GM18498 (cell line): ENCODE data around the gene MKLN1.

ENCODE experiments used
- ATAC-seq: cut with Tn5 transposase; IDR thresholded peaks from one replicate; pipeline ENCODE4 v1.9.1; 2021; ENCODE audit warnings: mild to moderate bottlenecking, moderate library complexity; ENCODE audit not compliant: unreplicated experiment

MKLN1 gene

DNA sequence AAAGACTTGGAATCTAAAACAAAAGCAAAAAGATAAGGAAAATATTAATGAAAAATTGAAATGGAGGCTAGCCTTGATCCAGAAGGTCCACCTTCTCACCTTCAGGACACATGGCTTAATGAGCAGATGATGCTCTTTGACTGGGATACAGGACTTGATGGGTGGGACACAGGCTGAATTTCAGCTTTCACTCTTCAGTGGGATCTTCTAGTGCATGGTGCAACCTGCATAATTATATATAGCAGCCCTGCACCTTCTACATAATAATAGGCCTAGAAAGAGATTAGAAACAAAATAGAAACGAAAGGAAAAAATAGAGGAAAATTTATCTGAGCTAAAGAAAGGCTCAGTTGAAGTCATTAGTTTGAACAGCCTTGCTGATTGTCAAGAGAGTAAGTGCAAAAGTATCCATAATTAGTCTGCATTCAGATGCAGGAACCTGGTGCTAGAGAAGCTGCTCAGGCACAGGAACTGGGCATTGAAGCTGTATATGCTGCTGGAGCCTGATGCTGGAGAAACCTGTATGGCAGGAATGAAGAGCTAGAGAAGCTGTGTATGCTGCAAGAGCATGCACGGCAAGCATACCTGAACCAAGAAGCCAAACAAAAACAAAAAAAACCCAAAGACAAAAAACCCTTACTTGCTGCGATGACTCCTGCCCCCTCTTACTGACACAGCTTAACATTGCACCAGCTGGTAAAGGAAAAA lies 19.4 kb downstream of the MKLN1 start:
- no peak for ATAC-seq

DNA sequence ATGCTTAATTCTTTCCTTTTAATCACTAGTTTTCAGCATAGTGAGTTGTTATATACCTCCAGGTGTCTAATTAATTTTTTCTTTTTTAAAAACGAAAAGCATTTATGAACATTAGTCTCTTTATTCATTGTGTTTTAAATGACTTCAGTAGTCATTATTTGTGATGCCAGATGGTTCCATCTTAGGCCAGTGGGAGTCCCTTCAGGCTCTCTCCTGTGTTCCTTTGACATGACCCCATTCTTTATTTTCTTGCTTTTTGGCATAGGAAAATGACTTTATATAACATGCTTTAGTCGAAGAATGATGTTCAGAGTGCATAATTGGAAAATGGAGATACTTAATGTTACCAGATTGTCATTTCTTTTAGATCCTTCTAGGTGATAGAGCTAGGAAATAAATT lies 24.4 kb downstream of the MKLN1 start:
- ATAC-seq: no peak

DNA sequence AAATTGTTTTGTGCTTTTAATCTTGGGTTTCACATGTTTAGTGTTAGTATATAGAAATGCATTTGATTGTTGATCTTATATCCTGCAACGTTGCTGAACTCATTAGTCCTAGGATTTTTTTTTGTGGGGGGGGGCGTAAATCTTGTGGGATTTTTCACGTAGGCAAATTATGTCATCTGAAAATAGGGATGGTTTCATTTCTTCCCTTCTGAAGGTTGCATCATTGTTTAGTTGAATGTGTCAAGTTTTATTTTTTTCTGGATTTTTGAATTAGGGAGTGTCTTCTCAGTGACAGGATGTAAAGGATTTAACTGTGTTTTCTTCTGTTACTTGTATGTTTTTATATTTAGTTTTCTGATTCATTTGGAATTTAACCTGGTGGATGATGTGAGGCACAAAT lies 26.7 kb downstream of the MKLN1 start:
- no peak for ATAC-seq

DNA sequence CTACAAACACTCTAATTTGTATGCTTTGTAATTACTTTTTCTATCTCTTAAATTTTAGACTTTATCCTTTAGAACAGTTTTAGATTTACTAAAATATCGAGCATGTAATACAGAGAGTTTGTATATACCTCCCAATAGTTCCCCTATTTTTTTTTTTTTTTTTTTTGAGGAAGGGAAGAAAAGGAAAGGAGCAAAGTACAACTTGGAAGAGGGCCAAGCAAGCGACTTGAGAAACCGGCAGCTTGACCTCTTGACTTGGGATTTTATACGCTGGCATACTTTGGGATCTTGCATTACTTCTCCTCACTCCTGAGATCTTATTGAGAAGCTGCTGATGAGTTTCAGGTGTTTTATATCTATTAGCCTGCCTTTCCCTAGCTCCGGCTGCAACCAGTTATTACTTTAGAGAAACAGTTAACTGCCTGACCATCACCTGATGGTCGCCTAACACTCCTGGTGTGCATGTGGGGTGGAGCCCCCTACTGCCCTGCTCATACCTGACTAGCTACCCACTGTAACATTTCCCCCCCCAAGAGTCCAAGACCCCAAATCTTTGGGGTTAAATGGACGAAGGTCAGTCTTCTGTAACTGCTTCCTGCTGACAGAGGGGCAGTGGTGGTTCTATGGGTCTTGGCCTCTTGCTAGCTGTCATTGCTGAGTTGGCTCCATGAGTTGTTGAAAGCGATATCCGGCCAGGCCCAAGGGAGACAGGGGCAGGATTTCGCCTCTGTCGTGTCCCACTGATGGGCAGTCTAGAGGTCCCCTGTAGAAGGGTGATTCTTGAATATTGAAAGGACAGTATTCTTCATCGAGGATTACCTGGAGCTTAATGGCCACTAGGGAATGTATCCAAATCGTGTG lies 28.5 kb downstream of the MKLN1 start:
- ATAC-seq: no peak

DNA sequence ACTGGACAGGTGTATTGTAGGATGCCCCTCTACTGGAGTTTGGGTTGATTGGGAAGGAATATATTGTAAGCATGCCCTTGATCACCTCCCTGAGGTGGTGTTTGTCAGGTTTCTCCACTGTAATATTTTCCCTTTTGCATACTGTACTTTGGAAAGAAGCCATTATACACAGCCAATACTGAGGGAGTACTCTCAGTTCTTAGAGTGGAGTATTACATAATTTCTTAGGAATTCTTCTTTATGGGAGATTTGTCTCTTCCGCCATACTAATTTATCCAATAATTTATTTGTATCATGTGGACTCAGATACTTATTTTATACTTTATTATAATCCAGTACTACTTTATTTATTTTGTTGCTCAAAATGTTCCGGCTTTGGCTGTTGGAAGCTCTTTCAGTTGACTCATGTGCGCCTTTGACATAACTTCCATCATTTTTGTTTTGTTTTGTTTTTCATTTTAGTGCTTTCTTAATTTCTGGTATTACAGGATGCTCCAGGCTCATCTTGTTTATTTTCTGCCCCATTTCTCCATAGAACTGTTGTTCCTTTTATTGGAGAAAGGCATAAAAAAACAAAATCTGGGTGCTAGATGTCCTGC lies 29.7 kb downstream of the MKLN1 start:
- no peak for ATAC-seq

DNA sequence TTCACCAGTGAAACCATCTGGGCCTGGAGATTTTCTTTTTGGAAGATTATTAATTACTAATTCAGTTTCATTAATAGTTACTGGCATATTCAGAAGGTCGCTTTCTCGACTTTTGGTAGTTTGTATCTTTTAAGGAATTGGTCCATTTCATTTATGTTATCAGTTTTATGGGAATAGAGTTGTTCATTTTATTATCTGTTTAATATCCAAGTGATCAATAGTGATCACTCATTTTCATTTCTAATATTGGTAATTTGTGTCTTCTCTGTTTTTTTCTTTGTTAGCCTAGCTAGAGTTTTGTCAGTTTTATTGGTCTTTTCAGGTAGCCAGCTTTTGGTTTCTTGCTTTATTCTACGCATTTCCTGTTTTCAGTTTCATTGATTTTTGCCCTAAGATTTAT lies 31.0 kb downstream of the MKLN1 start:
- no peak for ATAC-seq

DNA sequence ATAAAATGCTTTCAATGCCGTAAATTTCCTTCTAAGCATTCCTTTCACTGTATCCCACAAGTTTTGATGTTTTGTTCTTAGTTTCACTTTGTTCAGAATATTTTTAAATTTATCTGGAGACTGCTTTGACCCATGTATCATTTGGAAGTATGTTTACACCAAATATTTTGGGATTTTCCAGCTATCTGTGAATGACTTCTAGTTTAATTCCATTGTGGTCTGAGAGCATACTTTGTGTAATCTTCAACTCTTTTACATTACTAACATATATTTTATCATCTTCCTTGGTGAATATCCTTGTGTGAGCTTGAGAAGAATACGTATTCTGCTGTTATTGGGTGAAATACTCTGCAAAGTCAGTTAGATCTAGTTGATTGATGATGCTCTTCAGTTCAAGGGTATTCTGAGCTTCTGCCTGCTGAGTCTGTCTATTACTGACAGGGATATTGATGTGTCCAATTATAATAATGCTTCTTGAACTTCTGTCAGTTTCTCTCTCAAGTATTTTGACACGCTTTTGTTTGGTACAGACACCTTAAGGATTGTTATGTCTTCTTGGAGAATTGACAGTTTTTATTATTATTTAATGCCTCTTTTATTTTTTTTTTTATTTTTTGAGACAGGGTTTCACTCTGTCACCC lies 31.6 kb downstream of the MKLN1 start:
- ATAC-seq: no peak

DNA sequence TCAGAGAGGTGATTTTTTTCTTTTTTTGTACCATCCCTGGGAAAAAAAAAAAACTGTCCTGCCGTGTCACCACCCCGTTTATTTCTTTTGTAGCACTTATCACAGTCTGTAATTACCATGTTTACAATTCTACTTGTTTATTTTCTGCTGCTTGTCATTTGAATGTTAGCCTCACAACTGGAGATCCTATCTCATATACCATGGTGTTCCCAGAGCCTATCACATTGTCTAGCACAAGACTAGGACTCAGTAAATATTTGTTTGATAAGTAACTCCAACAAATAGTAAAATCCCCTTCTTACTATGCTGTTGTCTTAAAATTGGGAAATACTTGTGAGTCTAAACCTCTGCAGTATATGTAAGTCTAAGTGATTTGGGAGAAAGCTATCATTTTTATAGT lies 36.0 kb downstream of the MKLN1 start:
- no peak for ATAC-seq

DNA sequence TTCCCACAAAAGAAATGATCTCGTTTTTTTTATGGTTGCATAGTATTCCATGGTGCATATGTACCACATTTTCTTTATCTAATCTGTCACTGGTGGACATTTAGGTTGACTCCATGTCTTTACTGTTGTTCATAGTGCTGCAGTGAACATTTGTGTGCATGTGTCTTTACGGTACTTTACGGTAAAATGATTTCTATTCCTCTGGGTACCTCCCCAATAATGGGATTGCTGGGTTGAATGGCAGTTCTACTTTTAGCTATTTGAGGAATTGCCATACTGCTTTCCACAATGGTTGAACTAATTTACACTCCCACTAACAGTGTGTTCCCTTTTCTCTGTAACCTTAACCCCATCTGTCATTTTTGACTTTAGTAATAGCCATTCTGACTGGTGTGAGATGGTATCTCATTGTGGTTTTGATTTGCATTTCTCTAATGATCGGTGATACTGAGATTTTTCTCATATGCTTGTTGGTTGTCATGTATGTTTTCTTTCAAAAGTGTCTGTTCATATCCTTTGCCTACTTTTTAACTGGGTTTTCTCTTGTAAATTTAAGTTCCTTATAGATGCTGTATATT lies 37.2 kb downstream of the MKLN1 start:
- ATAC-seq: no peak

DNA sequence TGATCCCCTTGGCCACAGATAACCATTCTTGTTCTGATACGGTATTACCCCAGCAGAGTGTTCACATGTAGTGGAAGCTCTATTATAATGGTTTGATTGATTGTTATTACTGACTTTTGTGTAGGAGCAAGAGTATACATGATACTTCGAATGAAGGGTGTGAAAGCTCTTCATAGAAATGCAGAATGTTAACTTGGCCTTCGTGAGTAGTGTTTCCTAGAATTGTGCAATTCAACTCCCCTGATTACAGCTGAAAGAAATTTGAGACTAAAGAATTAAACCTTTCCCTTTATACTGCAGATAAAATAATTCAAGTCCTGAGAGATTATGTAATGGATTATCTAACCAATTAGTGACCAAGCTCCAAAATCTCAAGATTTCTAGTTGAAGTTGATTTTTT lies 38.2 kb downstream of the MKLN1 start:
- no peak for ATAC-seq

DNA sequence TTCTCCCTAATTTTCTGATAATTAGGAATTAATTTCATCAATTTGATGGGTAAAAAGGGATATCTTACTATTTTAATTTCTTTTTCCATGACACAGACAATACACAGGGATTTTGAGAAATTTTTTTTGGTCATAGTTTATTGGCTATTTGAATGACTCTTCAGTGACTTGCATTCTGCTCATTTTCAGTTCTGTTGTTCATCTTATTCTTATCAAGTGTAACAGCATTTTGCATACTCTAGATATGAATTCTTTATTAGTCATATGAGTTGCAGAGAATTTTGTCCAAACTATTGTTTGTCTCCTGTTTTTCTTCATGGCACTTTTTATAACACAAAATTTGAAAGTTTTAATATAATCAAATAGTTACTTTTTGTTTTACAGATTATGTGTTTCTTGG lies 41.7 kb downstream of the MKLN1 start:
- ATAC-seq: no peak

DNA sequence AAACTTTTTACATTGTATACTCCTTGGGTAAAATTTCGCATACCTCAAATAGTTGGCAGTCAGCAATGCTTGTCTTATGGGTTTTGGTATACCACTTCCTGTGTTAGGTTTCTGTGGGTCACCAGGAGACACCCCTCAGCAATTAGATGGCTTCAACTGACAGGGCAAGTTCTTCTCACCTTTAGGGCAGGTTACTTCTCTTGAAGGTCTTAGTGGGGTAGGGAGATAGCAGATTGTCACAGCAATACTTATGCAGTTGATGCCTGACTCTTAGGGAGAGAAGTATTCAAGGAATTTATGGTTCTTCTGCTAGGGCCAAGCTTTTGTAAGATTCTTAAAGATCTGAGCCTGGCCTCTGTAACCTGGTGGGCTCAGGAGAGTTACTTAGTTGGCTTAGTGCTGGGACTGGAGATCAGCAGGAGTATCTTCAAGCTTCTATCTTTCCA lies 42.9 kb downstream of the MKLN1 start:
- ATAC-seq: peak; percentile 88

DNA sequence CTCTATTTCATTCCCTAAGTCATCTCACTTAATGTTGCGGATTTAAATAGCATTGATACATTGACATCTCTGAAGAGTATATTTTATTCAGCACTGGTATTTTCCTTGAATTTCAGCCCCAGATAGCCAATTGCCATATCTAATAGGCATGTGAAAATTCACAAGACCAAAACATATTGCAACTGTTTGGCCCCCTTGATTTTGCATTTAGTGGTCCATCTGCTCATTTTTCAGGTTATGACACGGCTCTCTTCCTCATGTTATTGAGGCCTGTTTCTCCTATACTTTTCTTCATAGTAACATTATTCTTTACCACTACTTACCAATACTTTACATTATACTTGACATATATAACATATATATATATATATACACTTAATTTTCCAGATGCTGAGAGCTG lies 43.7 kb downstream of the MKLN1 start:
- ATAC-seq: no peak

DNA sequence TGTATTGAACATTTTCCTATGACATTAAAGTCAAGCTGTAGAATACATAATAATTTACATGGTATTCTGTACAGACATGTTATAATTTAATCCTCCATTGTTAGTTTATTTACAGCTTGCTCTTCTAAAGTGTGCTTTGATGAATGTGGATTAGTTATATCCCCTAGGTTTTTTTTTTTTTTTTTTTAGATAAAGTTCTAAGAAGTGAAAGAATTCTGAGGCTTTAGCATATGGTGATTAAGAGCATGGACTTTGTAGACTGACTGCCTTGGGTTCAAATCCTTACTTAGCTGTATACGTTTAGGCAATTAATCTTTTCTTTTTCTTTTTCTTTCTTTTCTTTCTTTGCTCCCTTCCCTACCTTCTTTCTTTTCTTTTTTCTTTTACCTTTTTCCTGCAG lies 44.9 kb downstream of the MKLN1 start:
- no peak for ATAC-seq

DNA sequence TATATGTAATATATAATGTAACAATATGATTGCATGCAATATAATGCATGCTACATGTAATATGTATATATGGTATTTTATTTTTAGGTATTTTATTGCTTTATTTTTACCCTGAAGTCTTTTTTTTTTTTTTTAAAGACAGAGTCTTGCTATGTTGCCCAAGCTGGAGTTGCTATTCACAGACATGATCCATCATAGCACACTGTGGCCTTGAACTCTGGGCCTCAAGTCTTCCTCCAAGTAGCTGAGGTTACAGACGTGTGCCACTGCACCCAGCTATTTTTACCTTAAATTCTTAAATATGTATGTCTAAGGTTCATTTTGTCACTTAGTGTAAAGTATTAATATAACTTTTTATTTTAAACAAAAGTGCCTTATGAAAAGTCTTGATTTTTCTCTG lies 47.1 kb downstream of the MKLN1 start:
- ATAC-seq: no peak

DNA sequence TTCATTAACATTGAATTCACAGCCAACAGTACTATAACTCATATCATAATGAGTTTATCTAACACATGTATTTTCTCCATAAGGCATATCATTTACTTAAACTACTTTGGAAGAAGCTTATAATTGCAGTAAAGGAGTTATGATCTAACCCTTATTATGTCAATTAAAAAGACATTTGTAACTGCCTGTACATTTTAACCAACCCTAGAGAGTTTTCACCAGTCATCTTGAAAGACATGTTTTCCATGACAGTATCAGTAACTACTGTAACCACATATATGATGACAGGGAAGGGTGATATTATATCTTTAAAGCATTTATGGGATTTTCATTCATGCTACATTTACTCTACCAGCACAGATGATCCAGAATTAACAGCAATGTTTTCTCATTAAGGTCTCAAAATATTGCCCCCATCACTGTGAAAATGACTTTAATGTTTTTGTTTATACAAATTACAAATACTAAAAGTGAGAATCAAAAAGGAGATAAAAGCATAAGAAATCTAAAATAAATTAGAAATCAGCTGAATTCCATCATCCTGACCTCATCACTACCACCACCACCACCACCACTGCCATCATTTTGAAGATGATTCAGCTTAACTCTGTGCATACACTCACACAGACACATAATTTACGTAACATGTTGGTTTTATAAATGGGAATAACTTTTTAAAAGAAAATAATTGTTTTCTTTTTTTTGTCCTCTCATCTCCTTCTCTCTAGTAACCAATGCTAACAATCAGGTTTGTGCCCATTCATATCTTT lies 53.6 kb downstream of the MKLN1 start:
- ATAC-seq: no peak

DNA sequence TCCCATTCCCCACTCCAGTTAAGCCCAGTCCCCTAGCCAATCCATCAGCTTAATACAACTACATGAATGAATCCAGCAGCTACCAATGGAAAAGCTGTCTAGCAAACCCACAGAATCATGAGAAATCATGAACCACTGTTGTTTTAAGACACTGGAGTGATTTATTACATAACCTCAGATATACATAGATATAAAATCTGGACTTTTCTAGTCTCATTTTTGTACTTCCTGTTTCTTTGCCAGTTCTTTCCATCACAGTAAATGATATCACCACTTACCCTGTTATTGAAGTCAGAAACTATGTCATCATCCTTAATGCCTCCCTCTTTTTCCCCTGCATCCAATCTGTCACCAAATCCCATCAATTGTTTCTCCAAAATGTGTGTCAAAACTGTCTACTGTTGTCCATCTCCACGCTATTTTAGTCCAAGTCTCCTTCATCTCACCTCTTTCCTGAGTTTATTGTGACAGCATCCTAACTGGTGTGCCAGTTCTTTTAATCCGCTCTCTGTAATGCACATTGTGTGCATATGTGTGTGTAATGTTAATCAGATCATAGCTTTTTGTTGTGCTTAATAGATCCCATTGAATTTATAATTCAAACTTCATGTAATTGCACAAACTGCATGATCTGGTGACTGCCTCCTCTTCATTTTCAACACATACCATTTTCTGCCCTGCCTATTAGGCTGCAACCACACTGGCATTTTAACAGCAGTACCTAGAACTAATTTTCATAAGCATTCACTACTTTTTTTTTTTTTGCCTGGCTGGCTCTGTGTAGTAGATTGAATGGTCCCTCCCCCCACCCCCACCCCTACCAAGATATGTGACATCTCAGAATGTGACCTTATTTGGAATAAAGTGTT lies 56.0 kb downstream of the MKLN1 start:
- no peak for ATAC-seq

DNA sequence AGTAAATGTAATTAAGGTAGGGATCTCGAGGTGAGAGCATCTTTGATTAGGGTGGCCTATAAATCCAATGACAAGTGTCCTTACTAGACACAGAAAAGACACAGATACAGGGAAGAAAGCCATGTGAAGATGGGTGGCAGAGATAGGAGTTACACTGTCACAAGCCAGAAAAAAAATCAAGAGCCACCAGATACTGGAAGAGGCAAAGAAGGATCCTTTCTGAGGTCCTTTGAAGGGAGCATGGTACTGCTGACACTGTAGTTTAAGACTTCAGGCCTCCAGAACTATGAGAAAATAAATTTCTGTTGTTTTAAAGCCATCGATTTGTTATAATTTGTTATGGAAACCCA lies 56.6 kb downstream of the MKLN1 start:
- no peak for ATAC-seq

DNA sequence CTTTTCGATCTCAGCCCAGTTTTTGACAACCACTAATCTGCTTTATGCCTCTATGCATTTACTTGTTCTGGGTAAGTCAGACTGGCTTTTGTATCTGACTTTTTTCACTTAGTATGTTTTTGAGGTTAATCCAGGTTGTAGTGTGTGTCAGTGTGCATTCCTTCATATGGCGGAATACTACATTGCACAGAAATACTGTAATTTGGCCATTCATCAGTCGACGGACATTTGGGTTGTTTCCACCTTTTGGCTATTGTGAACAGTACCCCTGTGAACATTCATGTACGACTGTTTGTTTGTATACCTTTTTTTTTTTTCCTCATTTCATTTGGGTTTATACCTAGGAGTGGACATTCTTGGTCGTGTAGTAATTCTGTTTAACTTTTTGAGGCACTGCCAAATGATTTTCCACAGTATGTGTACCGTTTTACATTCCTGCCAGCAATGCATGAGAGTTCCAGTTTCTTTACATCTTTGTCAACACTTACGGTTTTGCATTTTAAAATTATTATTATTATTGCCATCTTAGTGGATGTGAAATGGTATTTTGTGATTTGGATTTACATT lies 57.4 kb downstream of the MKLN1 start:
- no peak for ATAC-seq
